B cell (primary cell): ENCODE data around the gene MAP7D3. TPM values are rescaled to one million over a fixed set of nuclear protein-coding genes. Genes with fewer than 3 reads are reported as not detected.
A peak's percentile ranks its signal among the peaks of the same experiment; 100 is the strongest.

Experiments used
- ATAC-seq: fragments of 200-7000 bp; cut with Tn5 transposase; one replicate; pipeline ENCODE4 v1.10.0; 2021; ENCODE audit warnings: low read depth, mild to moderate bottlenecking, moderate number of reproducible peaks, moderate library complexity
- CTCF ChIA-PET: fragments of 350-600 bp; sonication (Branson Sonifier 250); formaldehyde crosslinking; loops from one replicate; lab custom pipeline; 2021; ENCODE audit warnings: antibody characterized with exemption, inconsistent platforms; lab: Charles Lee
- POLR2A ChIA-PET: fragments of 350-600 bp; sonication (Branson Sonifier 250); formaldehyde crosslinking; loops from one replicate; lab custom pipeline; 2021; ENCODE audit warnings: antibody characterized with exemption; lab: Charles Lee
- DNase-seq: peaks from one replicate; pipeline ENCODE4 v3.0.0; 2013
- H2AFZ ChIP-seq: 2 replicates; pipeline ENCODE4 v1.6.1; 2012; ENCODE audit warnings: mild to moderate bottlenecking, low read depth, low read length; ENCODE audit not compliant: insufficient read depth, poor library complexity, severe bottlenecking
- H3K27ac ChIP-seq, 2 donors: 1 replicate in 1 of 2; 2 replicates in 1 of 2; pipeline ENCODE4 v1.5.1; 2012 to 2013; ENCODE audit warnings: low read length in 2 of 2, mild to moderate bottlenecking in 2 of 2, moderate library complexity in 1 of 2
- H3K27me3 ChIP-seq, 4 experiments: fragments of 200-600 bp in 1 of 4; sonication (generic) in 1 of 4; replicated peaks in 1 of 4; 1 replicate in 2 of 4; 2 replicates in 2 of 4; pipeline versions ENCODE4 v1.6.1 to v1.7.0; 2013 to 2016; ENCODE audit warnings: low read length in 3 of 4, mild to moderate bottlenecking in 2 of 4, mixed read lengths in 1 of 4, moderate library complexity in 1 of 4; ENCODE audit not compliant: insufficient read depth in 4 of 4, control insufficient read depth in 3 of 4; ENCODE audit errors: control extremely low read depth in 1 of 4
- H3K36me3 ChIP-seq, 2 experiments: replicated peaks in 1 of 2; 1 replicate in 1 of 2; 2 replicates in 1 of 2; pipeline versions ENCODE4 v1.6.1 to v1.7.1; 2013; ENCODE audit warnings: low read length in 1 of 2; ENCODE audit not compliant: insufficient read depth in 2 of 2, control insufficient read depth in 1 of 2; ENCODE audit errors: control extremely low read depth in 1 of 2, extremely low read depth in 1 of 2
- H3K4me1 ChIP-seq, 2 donors: fragments of 200-600 bp in 1 of 2; sonication (generic) in 1 of 2; 1 replicate in 1 of 2; 2 replicates in 1 of 2; pipeline versions ENCODE4 v1.5.1 to v1.6.1; 2013 to 2017; ENCODE audit warnings: low read length in 2 of 2; ENCODE audit not compliant: control insufficient read depth in 2 of 2, insufficient read depth in 2 of 2
- H3K4me2 ChIP-seq: replicated peaks from 2 replicates; pipeline ENCODE3; 2012; ENCODE audit warnings: mild to moderate bottlenecking, low read depth, low read length; ENCODE audit not compliant: poor library complexity, severe bottlenecking
- H3K4me3 ChIP-seq, 5 experiments: fragments of 200-600 bp in 1 of 5; sonication (generic) in 1 of 5; 1 replicate in 3 of 5; 2 replicates in 2 of 5; pipeline versions ENCODE4 v1.5.1 to v1.7.0; 2011 to 2016; ENCODE audit warnings: low read length in 4 of 5, mild to moderate bottlenecking in 4 of 5, low read depth in 2 of 5, control low read depth in 1 of 5, moderate library complexity in 1 of 5; ENCODE audit not compliant: insufficient read depth in 1 of 5; ENCODE audit errors: control extremely low read depth in 1 of 5, extremely low read depth in 1 of 5
- H3K79me2 ChIP-seq: fragments of 200-600 bp; sonication (generic); one replicate; pipeline ENCODE4 v1.6.0; 2016; ENCODE audit warnings: low read length; ENCODE audit not compliant: control insufficient read depth, insufficient read depth
- H3K9ac ChIP-seq: fragments of 200-600 bp; sonication (generic); 2 replicates; pipeline ENCODE4 v1.6.1; 2017; ENCODE audit warnings: mild to moderate bottlenecking, low read length, moderate library complexity
- H3K9me3 ChIP-seq, 3 donors: one replicate each; pipeline versions ENCODE4 v1.6.1 to v1.7.1; 2013; ENCODE audit warnings: low read length in 2 of 3; ENCODE audit not compliant: control insufficient read depth in 2 of 3, insufficient read depth in 1 of 3; ENCODE audit errors: control extremely low read depth in 1 of 3
- H4K20me1 ChIP-seq: 2 replicates; pipeline ENCODE4 v1.6.0; 2012; ENCODE audit warnings: mild to moderate bottlenecking, low read length; ENCODE audit not compliant: insufficient read depth, control insufficient read depth, poor library complexity, severe bottlenecking
- H3K27ac Mint-ChIP-seq: one replicate; pipeline ENCODE4 v1.8.0; 2021; ENCODE audit warnings: mixed read lengths
- H3K27me3 Mint-ChIP-seq: one replicate; pipeline ENCODE4 v1.8.0; 2021; ENCODE audit warnings: mixed read lengths
- H3K4me1 Mint-ChIP-seq: one replicate; pipeline ENCODE4 v1.8.0; 2021; ENCODE audit warnings: mixed read lengths
- H3K4me3 Mint-ChIP-seq: one replicate; pipeline ENCODE4 v1.8.0; 2021; ENCODE audit warnings: mixed read lengths
- H3K9me3 Mint-ChIP-seq: one replicate; pipeline ENCODE4 v1.8.0; 2022; ENCODE audit warnings: mixed read lengths; ENCODE audit not compliant: insufficient read depth
- CTCF ChIP-seq: fragments of 200-600 bp; IDR thresholded peaks from one replicate; pipeline ENCODE4 v1.8.0; 2022; ENCODE audit warnings: antibody characterized with exemption, mild to moderate bottlenecking
- EZH2 ChIP-seq: IDR thresholded peaks from 2 replicates; pipeline ENCODE4 v1.6.1; 2012; ENCODE audit warnings: borderline replicate concordance, low read depth, mild to moderate bottlenecking, moderate library complexity, low read length; ENCODE audit not compliant: insufficient read depth, poor library complexity, severe bottlenecking
- WGBS: methylation state at CpG from one replicate; pipeline ENCODE4 v1.1.5; 2013; ENCODE audit warnings: missing lambda C conversion rate; ENCODE audit not compliant: insufficient coverage; 5-methylcytosine and 5-hydroxymethylcytosine counted together
- intact Hi-C: fragments of 100-400 bp; cut with micrococcal nuclease; formaldehyde crosslinking; loops from one replicate; pipeline ENCODE4 v1.10.0; 2022
- polyA plus RNA-seq: library from polyadenylated mRNA; depleted of rRNA; stranded (reverse); fragments of >200 nt; gene quantifications from 2 replicates; pipeline ENCODE4 v1.2.3, GENCODE V29; 2012
- total RNA-seq, 2 donors: library from RNA; stranded (reverse); fragments of 120-200 nt in 1 of 2; gene quantifications; 1 replicate in 1 of 2; 2 replicates in 1 of 2; pipeline versions ENCODE4 v1.2.3 to v1.2.4, GENCODE V29; 2013 to 2022

The MAP7D3 gene
- total and polyA plus RNA-seq, 2 donors (not counting 1 experiment from before 2014, with no cell fraction given): 3.8 to 13.0 TPM

GRCh38 chrX:136268051-136269048 is 17.1 kb upstream of the MAP7D3 start:
- CTCF ChIA-PET: interaction anchor here (0.6 to 8.4 kb wide), 15 partner anchors 8 to 426 kb away, joined by 3 to 153 read pairs (median 3); no protein-coding TSS in a partner anchor
- no peaks in the 10 kb centered on the region for H3K27me3 Mint-ChIP-seq
- no CpG with 5 or more reads among the region's 5 CpGs for whole genome bisulfite sequencing
- Histone ChIP-seq H3K9ac (no peak overlapping the region), H3K79me2 (no peaks in the 10 kb centered on the region), H3K4me3 (no peak overlapping the region), H3K27ac (no peak overlapping the region), H2AFZ (peak overlapping the region; percentile 20), H3K4me2 (no peak overlapping the region), H3K4me1 (peaks cover 7 to 10% of the 10 kb centered on the region in 2 donors), H4K20me1 (no peaks in the 10 kb centered on the region), H3K36me3 (no peaks in the 10 kb centered on the region), H3K27me3 (no peaks in the 10 kb centered on the region), H3K9me3 (no peaks in the 10 kb centered on the region)
- POLR2A ChIA-PET: no interaction called here
- TF ChIP-seq EZH2 (no peak), CTCF (peak; percentile 82)
- DNase-seq: peak; percentile 58
- peaks cover 12% of the 10 kb centered on the region for H3K4me1 Mint-ChIP-seq
- no peak for ATAC-seq
- H3K27ac Mint-ChIP-seq: no peak overlapping the region
- H3K9me3 Mint-ChIP-seq: no peaks in the 10 kb centered on the region
- no peak overlapping the region for H3K4me3 Mint-ChIP-seq
- intact Hi-C loops: loop anchor here (1.0 to 5.0 kb wide), 2 partner anchors 106 to 240 kb away; no protein-coding TSS in a partner anchor
